HEK293 (cell line): ENCODE data around the gene TCF20.

ENCODE experiments used
- CTCF ChIA-PET: fragments of 350-600 bp; formaldehyde crosslinking; extraction: SDS; loops from one replicate; lab custom pipeline; 2021; ENCODE audit warnings: antibody characterized with exemption; lab: Yijun Ruan, JAX
- POLR2A ChIA-PET: fragments of 300-600 bp; formaldehyde crosslinking; extraction: SDS; loops from one replicate; lab custom pipeline; 2020; ENCODE audit warnings: antibody characterized with exemption, inconsistent platforms; lab: Yijun Ruan, JAX
- H3K27ac ChIP-seq: fragments of 200-500 bp; sonication (Bioruptor generic); 2 replicates; pipeline ENCODE4 v1.5.1; 2014; ENCODE audit warnings: low read depth, low read length, control low read depth, inconsistent platforms; ENCODE audit errors: extremely low read depth
- H3K36me3 ChIP-seq, 2 experiments: fragments of 200-500 bp in 1 of 2; sonication (Bioruptor generic) in 1 of 2; 1 replicate in 1 of 2; 2 replicates in 1 of 2; pipeline ENCODE4 v1.5.1; 2014 to 2017; ENCODE audit warnings: inconsistent platforms in 2 of 2, low read length in 2 of 2; ENCODE audit not compliant: control insufficient read depth in 2 of 2, insufficient read depth in 1 of 2
- H3K4me1 ChIP-seq: fragments of 200-500 bp; sonication (Bioruptor generic); 2 replicates; pipeline ENCODE4 v1.5.1; 2014; ENCODE audit warnings: mild to moderate bottlenecking, low read length, inconsistent platforms; ENCODE audit not compliant: control insufficient read depth, insufficient read depth
- H3K4me3 ChIP-seq: 2 replicates; pipeline ENCODE4 v1.5.1; 2011; ENCODE audit warnings: low read depth, mild to moderate bottlenecking, control low read depth, low read length, moderate library complexity
- H3K9me3 ChIP-seq: fragments of 200-500 bp; sonication (Bioruptor generic); 2 replicates; pipeline ENCODE4 v1.5.1; 2014; ENCODE audit warnings: low read depth, low read length, inconsistent platforms; ENCODE audit not compliant: control insufficient read depth, insufficient read depth
- BCL11B ChIP-seq: fragments of 450-650 bp; formaldehyde crosslinking; IDR thresholded peaks from 2 replicates; pipeline ENCODE4 v1.5.1; 2016; ENCODE audit warnings: low read depth, missing biosample characterization, missing genetic modification characterization
- HOXA7 ChIP-seq: sonication (generic); formaldehyde crosslinking; IDR thresholded peaks from 2 replicates; pipeline ENCODE4 v1.8.1; 2022; ENCODE audit warnings: missing genetic modification reagents, borderline replicate concordance
- IKZF3 ChIP-seq: fragments of 450-650 bp; IDR thresholded peaks from 2 replicates; pipeline ENCODE4 v1.5.0; 2018; ENCODE audit warnings: missing biosample characterization, mild to moderate bottlenecking, missing genetic modification characterization, moderate library complexity
- KLF1 ChIP-seq: fragments of 450-650 bp; formaldehyde crosslinking; IDR thresholded peaks from 2 replicates; pipeline ENCODE4 v1.5.1; 2016; ENCODE audit warnings: missing biosample characterization, missing genetic modification characterization
- KLF9 ChIP-seq: fragments of 450-650 bp; formaldehyde crosslinking; IDR thresholded peaks from 2 replicates; pipeline ENCODE4 v1.5.1; 2016; ENCODE audit warnings: missing biosample characterization, missing genetic modification characterization, low read depth
- MYNN ChIP-seq: fragments of 450-650 bp; formaldehyde crosslinking; IDR thresholded peaks from 2 replicates; pipeline ENCODE4 v1.5.1; 2016; ENCODE audit warnings: missing biosample characterization, missing genetic modification characterization, borderline replicate concordance
- SCRT2 ChIP-seq: fragments of 450-650 bp; formaldehyde crosslinking; IDR thresholded peaks from 2 replicates; pipeline ENCODE4 v1.5.1; 2016; ENCODE audit warnings: missing biosample characterization, missing genetic modification characterization
- YY1 ChIP-seq: fragments of 450-650 bp; formaldehyde crosslinking; IDR thresholded peaks from 2 replicates; pipeline ENCODE4 v1.5.1; 2018; ENCODE audit warnings: missing biosample characterization, missing genetic modification characterization
- ZBTB17 ChIP-seq: fragments of 450-650 bp; formaldehyde crosslinking; IDR thresholded peaks from 2 replicates; pipeline ENCODE4 v1.5.1; 2016; ENCODE audit warnings: missing biosample characterization, missing genetic modification characterization
- ZEB2 ChIP-seq: fragments of 450-650 bp; formaldehyde crosslinking; IDR thresholded peaks from 2 replicates; pipeline ENCODE4 v1.5.1; 2016; ENCODE audit warnings: missing biosample characterization, missing genetic modification characterization
- ZFP37 ChIP-seq: fragments of 450-650 bp; formaldehyde crosslinking; IDR thresholded peaks from 2 replicates; pipeline ENCODE4 v1.5.1; 2016; ENCODE audit warnings: missing biosample characterization, missing genetic modification characterization
- ZNF114 ChIP-seq: fragments of 450-650 bp; formaldehyde crosslinking; IDR thresholded peaks from 2 replicates; pipeline ENCODE4 v1.5.0; 2017; ENCODE audit warnings: missing biosample characterization, missing genetic modification characterization
- ZNF133 ChIP-seq: fragments of 450-650 bp; formaldehyde crosslinking; IDR thresholded peaks from 2 replicates; pipeline ENCODE4 v1.5.1; 2016; ENCODE audit warnings: missing biosample characterization, missing genetic modification characterization
- ZNF2 ChIP-seq: fragments of 450-650 bp; formaldehyde crosslinking; IDR thresholded peaks from 2 replicates; pipeline ENCODE4 v1.5.1; 2016; ENCODE audit warnings: missing biosample characterization, missing genetic modification characterization
- ZNF341 ChIP-seq: fragments of 450-650 bp; formaldehyde crosslinking; IDR thresholded peaks from 2 replicates; pipeline ENCODE4; 2016; ENCODE audit warnings: low read depth, missing biosample characterization, missing genetic modification characterization
- ZNF394 ChIP-seq: fragments of 450-650 bp; formaldehyde crosslinking; IDR thresholded peaks from 2 replicates; pipeline ENCODE4 v1.5.1; 2016; ENCODE audit warnings: missing biosample characterization, missing genetic modification characterization, mild to moderate bottlenecking, moderate library complexity, borderline replicate concordance
- ZNF433 ChIP-seq: fragments of 450-650 bp; formaldehyde crosslinking; IDR thresholded peaks from 2 replicates; pipeline ENCODE4 v1.5.1; 2016; ENCODE audit warnings: missing biosample characterization, missing genetic modification characterization, low read depth
- ZNF548 ChIP-seq: fragments of 450-650 bp; formaldehyde crosslinking; IDR thresholded peaks from 2 replicates; pipeline ENCODE4 v1.5.1; 2016; ENCODE audit warnings: missing biosample characterization, missing genetic modification characterization
- ZNF558 ChIP-seq: fragments of 450-650 bp; formaldehyde crosslinking; IDR thresholded peaks from 2 replicates; pipeline ENCODE4 v1.5.1; 2016; ENCODE audit warnings: missing biosample characterization, missing genetic modification characterization
- ZNF621 ChIP-seq: fragments of 450-650 bp; formaldehyde crosslinking; IDR thresholded peaks from 2 replicates; pipeline ENCODE4 v1.5.1; 2017; ENCODE audit warnings: missing biosample characterization, missing genetic modification characterization
- ZNF664 ChIP-seq: fragments of 450-650 bp; formaldehyde crosslinking; IDR thresholded peaks from 2 replicates; pipeline ENCODE4 v1.5.1; 2016; ENCODE audit warnings: missing biosample characterization, missing genetic modification characterization
- ZNF830 ChIP-seq: fragments of 450-650 bp; IDR thresholded peaks from 2 replicates; pipeline ENCODE4 v1.5.0; 2018; ENCODE audit warnings: missing biosample characterization, missing genetic modification characterization, low read depth, mild to moderate bottlenecking, moderate library complexity
- ZNF837 ChIP-seq: fragments of 450-650 bp; formaldehyde crosslinking; IDR thresholded peaks from 2 replicates; pipeline ENCODE4 v1.5.1; 2016; ENCODE audit warnings: missing biosample characterization, missing genetic modification characterization
- TF ChIP-seq, protein P1 (sequence below): IDR thresholded peaks from 2 replicates; pipeline ENCODE4 v1.6.1; 2011; ENCODE audit warnings: mild to moderate bottlenecking, low read depth, low read length, borderline replicate concordance
- TF ChIP-seq, protein P2 (sequence below): fragments of 450-650 bp; formaldehyde crosslinking; IDR thresholded peaks from 2 replicates; pipeline ENCODE4; 2016; ENCODE audit warnings: missing biosample characterization, missing genetic modification characterization
- TF ChIP-seq, protein P3 (sequence below): fragments of 450-650 bp; formaldehyde crosslinking; IDR thresholded peaks from 2 replicates; pipeline ENCODE4 v1.5.1; 2016; ENCODE audit warnings: missing biosample characterization, missing genetic modification characterization
- TF ChIP-seq, protein P4 (sequence below): fragments of 450-650 bp; formaldehyde crosslinking; IDR thresholded peaks from 2 replicates; pipeline ENCODE4 v1.5.1; 2016; ENCODE audit warnings: missing biosample characterization, missing genetic modification characterization

TCF20 gene

DNA sequence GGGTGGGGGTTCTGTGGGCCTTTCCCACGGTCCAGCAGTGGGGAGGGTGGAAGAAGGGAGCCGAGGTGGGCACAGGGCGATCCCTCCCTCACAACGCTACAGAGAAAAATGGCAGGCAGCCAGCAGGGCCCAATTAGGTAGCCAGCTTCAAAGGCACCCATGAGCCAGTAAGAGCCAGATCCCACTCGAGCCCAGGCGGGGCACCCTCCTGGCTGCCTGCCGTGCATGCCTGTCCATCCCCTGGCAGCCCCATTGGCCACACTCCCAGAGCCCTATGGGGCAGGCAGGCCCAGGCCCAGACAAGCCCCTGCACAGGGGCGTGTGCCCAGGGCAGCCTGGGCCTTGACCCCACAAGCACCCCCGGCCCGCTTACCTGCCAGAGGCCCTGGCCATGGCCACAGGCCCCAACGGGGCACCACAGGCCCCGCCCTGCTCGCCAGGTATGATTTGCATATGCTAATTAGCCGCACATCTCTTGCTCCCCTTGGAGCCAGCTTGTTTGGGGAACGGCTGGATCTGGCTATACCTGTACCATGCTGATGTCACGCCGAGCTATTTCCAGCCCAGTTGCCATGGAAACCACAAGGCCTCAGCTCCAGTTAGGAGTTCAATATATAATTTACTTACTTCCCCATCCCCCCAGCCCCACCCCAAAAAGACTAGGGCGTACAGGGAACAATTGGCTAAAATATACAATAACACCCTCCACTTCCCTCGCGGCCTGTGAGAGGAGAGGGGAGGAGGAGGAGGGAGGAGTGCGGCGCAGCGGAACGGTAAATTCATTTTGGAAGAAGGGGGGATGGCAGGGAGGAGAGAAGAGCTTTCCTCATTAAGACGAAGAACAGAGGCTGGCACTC, 47.5 kb upstream of the TCF20 start (continued):
- no peak for TF ChIP-seq ZFP37
- TF ChIP-seq, protein P1, sequence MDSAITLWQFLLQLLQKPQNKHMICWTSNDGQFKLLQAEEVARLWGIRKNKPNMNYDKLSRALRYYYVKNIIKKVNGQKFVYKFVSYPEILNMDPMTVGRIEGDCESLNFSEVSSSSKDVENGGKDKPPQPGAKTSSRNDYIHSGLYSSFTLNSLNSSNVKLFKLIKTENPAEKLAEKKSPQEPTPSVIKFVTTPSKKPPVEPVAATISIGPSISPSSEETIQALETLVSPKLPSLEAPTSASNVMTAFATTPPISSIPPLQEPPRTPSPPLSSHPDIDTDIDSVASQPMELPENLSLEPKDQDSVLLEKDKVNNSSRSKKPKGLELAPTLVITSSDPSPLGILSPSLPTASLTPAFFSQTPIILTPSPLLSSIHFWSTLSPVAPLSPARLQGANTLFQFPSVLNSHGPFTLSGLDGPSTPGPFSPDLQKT = no peak
- TF ChIP-seq, all 188 proteins: peak for 13

DNA sequence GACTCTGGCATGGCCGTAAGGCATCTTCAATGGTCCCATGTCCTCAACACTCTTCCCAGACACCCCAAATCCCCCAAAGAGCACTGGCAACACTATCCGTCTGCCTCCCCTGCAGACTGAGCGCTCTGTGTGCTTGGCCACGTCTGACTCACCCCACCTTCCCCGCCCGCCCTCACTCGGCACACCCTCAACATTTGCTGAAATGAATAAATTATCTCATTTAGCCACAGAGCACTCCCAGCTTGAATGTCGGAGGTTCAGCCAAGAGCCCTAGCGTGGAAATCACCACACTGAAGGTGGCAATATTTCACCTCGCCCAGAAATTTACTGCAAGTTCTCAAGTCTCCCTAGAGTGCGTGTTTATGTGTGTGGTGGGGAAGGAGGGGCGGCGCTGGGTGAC, 46.6 kb upstream of the TCF20 start:
- Histone ChIP-seq H3K27ac (no peak overlapping the region), H3K36me3 (no peaks in the 10 kb centered on the region), H3K9me3 (no peaks in the 10 kb centered on the region), H3K4me3 (no peak overlapping the region), H3K4me1 (peaks cover 17% of the 10 kb centered on the region)
- ChIA-PET POLR2A (no interaction called here), CTCF (interaction anchor here (0.6 to 0.7 kb wide), 3 partner anchors 11 to 226 kb away, joined by 3 to 4 read pairs (median 4); no protein-coding TSS in a partner anchor)
- TF ChIP-seq ZEB2 (tag by site-specific recombination) (no peak), ZNF837 (tag by site-specific recombination) (no peak), ZNF558 (tag by site-specific recombination) (no peak), ZNF114 (tag by site-specific recombination) (no peak), MYNN (tag by site-specific recombination) (no peak), ZNF2 (tag by site-specific recombination) (no peak), ZNF830 (no peak), KLF9 (tag by site-specific recombination) (no peak), ZNF664 (tag by site-specific recombination) (peak; percentile 92), YY1 (tag by site-specific recombination) (no peak), ZBTB17 (tag by site-specific recombination) (0 out of 2 replicates have a peak, but pooled peaks have one; percentile 4), ZNF394 (no peak), ZNF341 (tag by site-specific recombination) (no peak), KLF1 (tag by site-specific recombination) (peak; percentile 65), ZNF548 (tag by site-specific recombination) (no peak), ZNF133 (tag by site-specific recombination) (no peak), HOXA7 (CRISPR knock-in tag) (no peak), ZNF433 (tag by site-specific recombination) (no peak), BCL11B (tag by site-specific recombination) (no peak), IKZF3 (tag by site-specific recombination) (no peak), SCRT2 (no peak), ZNF621 (tag by site-specific recombination) (no peak)
- TF ChIP-seq, protein P2, sequence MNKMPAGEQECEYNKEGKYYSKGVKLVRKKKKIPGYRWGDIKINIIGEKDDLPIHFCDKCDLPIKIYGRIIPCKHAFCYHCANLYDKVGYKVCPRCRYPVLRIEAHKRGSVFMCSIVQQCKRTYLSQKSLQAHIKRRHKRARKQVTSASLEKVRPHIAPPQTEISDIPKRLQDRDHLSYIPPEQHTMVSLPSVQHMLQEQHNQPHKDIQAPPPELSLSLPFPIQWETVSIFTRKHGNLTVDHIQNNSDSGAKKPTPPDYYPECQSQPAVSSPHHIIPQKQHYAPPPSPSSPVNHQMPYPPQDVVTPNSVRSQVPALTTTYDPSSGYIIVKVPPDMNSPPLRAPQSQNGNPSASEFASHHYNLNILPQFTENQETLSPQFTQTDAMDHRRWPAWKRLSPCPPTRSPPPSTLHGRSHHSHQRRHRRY = no peak
- TF ChIP-seq, protein P3, sequence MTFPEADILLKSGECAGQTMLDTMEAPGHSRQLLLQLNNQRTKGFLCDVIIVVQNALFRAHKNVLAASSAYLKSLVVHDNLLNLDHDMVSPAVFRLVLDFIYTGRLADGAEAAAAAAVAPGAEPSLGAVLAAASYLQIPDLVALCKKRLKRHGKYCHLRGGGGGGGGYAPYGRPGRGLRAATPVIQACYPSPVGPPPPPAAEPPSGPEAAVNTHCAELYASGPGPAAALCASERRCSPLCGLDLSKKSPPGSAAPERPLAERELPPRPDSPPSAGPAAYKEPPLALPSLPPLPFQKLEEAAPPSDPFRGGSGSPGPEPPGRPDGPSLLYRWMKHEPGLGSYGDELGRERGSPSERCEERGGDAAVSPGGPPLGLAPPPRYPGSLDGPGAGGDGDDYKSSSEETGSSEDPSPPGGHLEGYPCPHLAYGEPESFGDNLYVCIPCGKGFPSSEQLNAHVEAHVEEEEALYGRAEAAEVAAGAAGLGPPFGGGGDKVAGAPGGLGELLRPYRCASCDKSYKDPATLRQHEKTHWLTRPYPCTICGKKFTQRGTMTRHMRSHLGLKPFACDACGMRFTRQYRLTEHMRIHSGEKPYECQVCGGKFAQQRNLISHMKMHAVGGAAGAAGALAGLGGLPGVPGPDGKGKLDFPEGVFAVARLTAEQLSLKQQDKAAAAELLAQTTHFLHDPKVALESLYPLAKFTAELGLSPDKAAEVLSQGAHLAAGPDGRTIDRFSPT (tag by site-specific recombination) = 0 out of 2 replicates have a peak, but pooled peaks have one; percentile 28
- TF ChIP-seq, protein P4, sequence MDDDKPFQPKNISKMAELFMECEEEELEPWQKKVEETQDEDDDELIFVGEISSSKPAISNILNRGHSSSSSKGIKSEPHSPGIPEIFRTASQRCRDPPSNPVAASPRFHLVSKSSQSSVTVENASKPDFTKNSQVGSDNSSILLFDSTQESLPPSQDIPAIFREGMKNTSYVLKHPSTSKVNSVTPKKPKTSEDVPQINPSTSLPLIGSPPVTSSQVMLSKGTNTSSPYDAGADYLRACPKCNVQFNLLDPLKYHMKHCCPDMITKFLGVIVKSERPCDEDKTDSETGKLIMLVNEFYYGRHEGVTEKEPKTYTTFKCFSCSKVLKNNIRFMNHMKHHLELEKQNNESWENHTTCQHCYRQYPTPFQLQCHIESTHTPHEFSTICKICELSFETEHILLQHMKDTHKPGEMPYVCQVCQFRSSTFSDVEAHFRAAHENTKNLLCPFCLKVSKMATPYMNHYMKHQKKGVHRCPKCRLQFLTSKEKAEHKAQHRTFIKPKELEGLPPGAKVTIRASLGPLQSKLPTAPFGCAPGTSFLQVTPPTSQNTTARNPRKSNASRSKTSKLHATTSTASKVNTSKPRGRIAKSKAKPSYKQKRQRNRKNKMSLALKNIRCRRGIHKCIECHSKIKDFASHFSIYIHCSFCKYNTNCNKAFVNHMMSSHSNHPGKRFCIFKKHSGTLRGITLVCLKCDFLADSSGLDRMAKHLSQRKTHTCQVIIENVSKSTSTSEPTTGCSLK = no peak
- TF ChIP-seq, protein P1 = no peak
